Keratinocyte (primary cell): ENCODE data around the gene ZMIZ1. TPM values are rescaled to one million over a fixed set of nuclear protein-coding genes. Genes with fewer than 3 reads are reported as not detected.

Experiments used
- DNase-seq: peaks from one replicate; pipeline ENCODE4 v3.0.0-alpha.2; 2011; ENCODE audit warnings: low read depth, missing footprints, low spot score
- FAIRE-seq: peaks from 2 replicates; lab custom pipeline; 2011; peaks lifted over from hg19 to GRCh38; lab: Jason Lieb, UNC
- H2AFZ ChIP-seq: 2 replicates; pipeline ENCODE4 v1.6.0; 2012; ENCODE audit warnings: low read length, control low read depth, inconsistent platforms; ENCODE audit not compliant: control insufficient read depth
- H3K27ac ChIP-seq: 2 replicates; pipeline ENCODE4 v1.5.1; 2011; ENCODE audit warnings: low read length; ENCODE audit not compliant: control insufficient read depth, insufficient read depth
- H3K27me3 ChIP-seq: 3 replicates; pipeline ENCODE4 v1.6.0; 2011; ENCODE audit warnings: low read length; ENCODE audit not compliant: control insufficient read depth, insufficient read depth; ENCODE audit errors: extremely low read depth
- H3K36me3 ChIP-seq, 2 experiments: 2 replicates in 1 of 2; 3 replicates in 1 of 2; pipeline ENCODE4 v1.5.1; 2011; ENCODE audit warnings: low read length in 2 of 2, mild to moderate bottlenecking in 1 of 2; ENCODE audit not compliant: control insufficient read depth in 2 of 2, insufficient read depth in 2 of 2; ENCODE audit errors: extremely low read depth in 1 of 2
- H3K4me1 ChIP-seq: 3 replicates; pipeline ENCODE4 v1.5.1; 2011; ENCODE audit warnings: low read length; ENCODE audit not compliant: control insufficient read depth, insufficient read depth; ENCODE audit errors: extremely low read depth
- H3K4me2 ChIP-seq: 3 replicates; pipeline ENCODE4 v1.6.0; 2011; ENCODE audit warnings: low read depth, low read length; ENCODE audit not compliant: control insufficient read depth, insufficient read depth; ENCODE audit errors: extremely low read depth
- H3K4me3 ChIP-seq, 3 experiments: fragments of 200-600 bp in 1 of 3; sonication (generic) in 1 of 3; 2 replicates in 2 of 3; 3 replicates in 1 of 3; pipeline ENCODE4 v1.5.1; 2011 to 2016; ENCODE audit warnings: low read length in 3 of 3, mild to moderate bottlenecking in 3 of 3, control low read depth in 2 of 3, inconsistent platforms in 1 of 3, low read depth in 1 of 3, mixed read lengths in 1 of 3, mixed run types in 1 of 3, moderate library complexity in 1 of 3; ENCODE audit not compliant: control insufficient read depth in 2 of 3, insufficient read depth in 2 of 3; ENCODE audit errors: extremely low read depth in 1 of 3
- H3K79me2 ChIP-seq: 2 replicates; pipeline ENCODE4 v1.6.0; 2012; ENCODE audit warnings: low read length; ENCODE audit not compliant: control insufficient read depth, insufficient read depth
- H3K9ac ChIP-seq: 3 replicates; pipeline ENCODE4 v1.6.0; 2011; ENCODE audit warnings: low read length; ENCODE audit not compliant: control insufficient read depth, insufficient read depth; ENCODE audit errors: extremely low read depth
- H3K9me1 ChIP-seq: 3 replicates; pipeline ENCODE4 v1.6.0; 2011; ENCODE audit warnings: low read length; ENCODE audit not compliant: control insufficient read depth, insufficient read depth; ENCODE audit errors: extremely low read depth
- H3K9me3 ChIP-seq: 2 replicates; pipeline ENCODE4 v1.5.1; 2012; ENCODE audit warnings: low read depth, low read length; ENCODE audit not compliant: control insufficient read depth
- H4K20me1 ChIP-seq: 3 replicates; pipeline ENCODE4 v1.6.0; 2011; ENCODE audit warnings: low read length; ENCODE audit not compliant: control insufficient read depth, insufficient read depth; ENCODE audit errors: extremely low read depth
- CTCF ChIP-seq, 3 experiments: IDR thresholded peaks in 1 of 3; conservative IDR thresholded peaks in 1 of 3; optimal IDR thresholded peaks in 1 of 3; 2 replicates in 2 of 3; 3 replicates in 1 of 3; pipeline versions ENCODE3 to v1.5.1; 2011; ENCODE audit warnings: low read length in 3 of 3, mild to moderate bottlenecking in 3 of 3, moderate library complexity in 2 of 3, control low read depth in 1 of 3, inconsistent platforms in 1 of 3; ENCODE audit not compliant: insufficient read depth in 2 of 3; ENCODE audit errors: extremely low read depth in 1 of 3
- EZH2 ChIP-seq: IDR thresholded peaks from one replicate; pipeline ENCODE4 v1.6.1; 2012; ENCODE audit warnings: inconsistent platforms, mild to moderate bottlenecking, low read length, moderate library complexity
- dilution Hi-C: fragments of 300-500 bp; cut with MboI; formaldehyde crosslinking; loops from one replicate; pipeline ENCODE4 v1.7.0; 2020; ENCODE audit warnings: low sequenced_read_pairs; ENCODE audit not compliant: extremely low pct_ligation_motif_present
- polyA plus RNA-seq, 5 experiments: library from polyadenylated mRNA; depleted of rRNA in 3 of 5; stranded (reverse) in 3 of 5; stranded (forward) in 1 of 5; unstranded in 1 of 5; fragments of >200 nt; gene quantifications; 1 replicate in 1 of 5; 2 replicates in 3 of 5; 3 replicates in 1 of 5; pipeline versions ENCODE4 v1.2.1 to v1.2.3, GENCODE V29; 2011 to 2012; ENCODE audit warnings: missing spikeins in 2 of 5, low read depth in 1 of 5, low replicate concordance in 1 of 5

ZMIZ1 gene
- polyA plus RNA-seq, 1 donor (not counting 4 experiments of a cell fraction or from before 2014, with no cell fraction given), result 1.8 TPM

GRCh38 chr10:79123547-79123963, 54.8 kb downstream of the ZMIZ1 start:
- Histone ChIP-seq H3K79me2 (no peaks in the 10 kb centered on the region), H3K27me3 (no peaks in the 10 kb centered on the region), H3K4me2 (no peak overlapping the region), H3K27ac (no peak overlapping the region), H3K9me1 (no peaks in the 10 kb centered on the region), H4K20me1 (peaks cover 4% of the 10 kb centered on the region), H3K36me3 (peaks cover 5 to 10% of the 10 kb centered on the region in 2 experiments), H3K4me1 (no peaks in the 10 kb centered on the region), H3K4me3 (no peak overlapping the region), H3K9ac (no peak overlapping the region), H2AFZ (no peak overlapping the region), H3K9me3 (no peaks in the 10 kb centered on the region)
- DNase-seq, result no peak
- dilution Hi-C loops, result no loop called here
- TF ChIP-seq EZH2 (no peak), CTCF (optimal IDR thresholded peaks at IDR 0.05 in 1 of 3, IDR thresholded peaks at IDR 0.05 in 1 of 3, conservative IDR thresholded peaks at IDR 0.05 in 1 of 3; ENCODE audit: extremely low read depth in 1 of 3, insufficient read depth in 2 of 3, low read length in 3 of 3) (no peak)
- FAIRE-seq, result no peak

GRCh38 chr10:79124066-79124465, 55.3 kb downstream of the ZMIZ1 start:
- DNase-seq (no peak), FAIRE-seq (no peak)
- Histone ChIP-seq H3K4me1 (no peaks in the 10 kb centered on the region), H3K4me2 (no peak overlapping the region), H3K9ac (no peak overlapping the region), H3K9me3 (no peaks in the 10 kb centered on the region), H3K9me1 (no peaks in the 10 kb centered on the region), H3K79me2 (no peaks in the 10 kb centered on the region), H3K27me3 (no peaks in the 10 kb centered on the region), H3K36me3 (peaks cover 5 to 10% of the 10 kb centered on the region in 2 experiments), H2AFZ (no peak overlapping the region), H3K4me3 (no peak overlapping the region), H4K20me1 (peaks cover 4% of the 10 kb centered on the region), H3K27ac (no peak overlapping the region)
- dilution Hi-C loops, result no loop called here
- TF ChIP-seq EZH2 (no peak), CTCF (optimal IDR thresholded peaks at IDR 0.05 in 1 of 3, IDR thresholded peaks at IDR 0.05 in 1 of 3, conservative IDR thresholded peaks at IDR 0.05 in 1 of 3; ENCODE audit: extremely low read depth in 1 of 3, insufficient read depth in 2 of 3, low read length in 3 of 3) (no peak)
